Measurements from ENCODE around the gene UBXN6. TPM values are rescaled to one million over a fixed set of nuclear protein-coding genes. Genes with fewer than 3 reads are reported as not detected.

Gene UBXN6
- total and polyA plus RNA-seq, 7 donors, result 47.1 to 160 (median 96.3) TPM

DNA sequence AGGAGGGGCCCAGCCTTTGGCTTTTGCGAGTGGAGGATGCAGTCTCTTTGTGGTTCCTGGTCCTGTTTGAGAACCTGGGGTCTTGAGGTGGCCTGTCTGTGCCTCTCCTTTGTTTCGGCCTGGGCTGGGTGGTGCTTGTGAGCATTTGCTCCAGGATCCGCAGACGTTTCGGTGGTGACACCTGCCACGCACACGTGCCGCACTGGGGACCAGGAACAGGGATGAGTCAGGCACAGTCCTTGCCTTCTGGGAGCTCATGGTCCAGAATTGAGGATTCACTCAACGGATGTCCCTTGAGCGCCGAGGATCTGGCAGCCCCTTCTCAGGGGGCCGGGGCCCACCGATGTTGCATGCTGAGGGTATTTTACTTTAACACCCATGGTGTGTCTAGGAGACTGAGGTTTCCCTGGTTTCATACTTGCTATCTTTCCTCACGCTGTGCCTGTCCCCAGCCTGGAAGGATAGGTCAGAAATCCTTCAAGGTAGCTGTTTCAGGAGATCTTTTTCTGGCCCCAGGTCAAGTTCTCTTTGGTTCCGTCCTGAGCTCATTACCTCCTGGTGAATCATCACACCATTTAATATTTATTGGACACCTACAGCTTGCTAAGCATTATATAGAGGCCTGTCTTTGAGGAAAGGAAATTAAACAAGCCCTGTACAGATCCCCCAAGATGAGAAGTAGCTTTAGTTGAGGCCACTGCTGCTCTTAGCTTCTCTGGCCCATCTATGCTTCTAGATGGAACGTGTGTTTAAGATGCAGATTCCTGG, 19.6 kb upstream of the UBXN6 start:
- Histone ChIP-seq H3K9me3 (no peaks in the 10 kb centered on the region), H3K36me3 (peaks cover 6 to 58% (median 21%) of the 10 kb centered on the region in 4 donors), H3K27me3 (no peaks in the 10 kb centered on the region), H3K4me3 (no peak overlapping the region), H3K4me1 (peaks cover 0 to 27% (median 25%) of the 10 kb centered on the region in 4 donors), H3K27ac (no peak overlapping the region)
- WGBS, 2 donors, result 88 to 89% methylated on average over 16 of the region's 16 CpGs
- DNase-seq, result no peak
- intact Hi-C loops (cut with DNase I), result no loop called here
- TF ChIP-seq, protein P1, sequence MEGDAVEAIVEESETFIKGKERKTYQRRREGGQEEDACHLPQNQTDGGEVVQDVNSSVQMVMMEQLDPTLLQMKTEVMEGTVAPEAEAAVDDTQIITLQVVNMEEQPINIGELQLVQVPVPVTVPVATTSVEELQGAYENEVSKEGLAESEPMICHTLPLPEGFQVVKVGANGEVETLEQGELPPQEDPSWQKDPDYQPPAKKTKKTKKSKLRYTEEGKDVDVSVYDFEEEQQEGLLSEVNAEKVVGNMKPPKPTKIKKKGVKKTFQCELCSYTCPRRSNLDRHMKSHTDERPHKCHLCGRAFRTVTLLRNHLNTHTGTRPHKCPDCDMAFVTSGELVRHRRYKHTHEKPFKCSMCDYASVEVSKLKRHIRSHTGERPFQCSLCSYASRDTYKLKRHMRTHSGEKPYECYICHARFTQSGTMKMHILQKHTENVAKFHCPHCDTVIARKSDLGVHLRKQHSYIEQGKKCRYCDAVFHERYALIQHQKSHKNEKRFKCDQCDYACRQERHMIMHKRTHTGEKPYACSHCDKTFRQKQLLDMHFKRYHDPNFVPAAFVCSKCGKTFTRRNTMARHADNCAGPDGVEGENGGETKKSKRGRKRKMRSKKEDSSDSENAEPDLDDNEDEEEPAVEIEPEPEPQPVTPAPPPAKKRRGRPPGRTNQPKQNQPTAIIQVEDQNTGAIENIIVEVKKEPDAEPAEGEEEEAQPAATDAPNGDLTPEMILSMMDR (IDR thresholded peaks at IDR 0.05), result no peak
- TF ChIP-seq POLR2A (IDR thresholded peaks at IDR 0.05) (no peak), EP300 (IDR thresholded peaks at IDR 0.05) (no peak), POLR2AphosphoS5 (IDR thresholded peaks at IDR 0.05) (no peak)

DNA sequence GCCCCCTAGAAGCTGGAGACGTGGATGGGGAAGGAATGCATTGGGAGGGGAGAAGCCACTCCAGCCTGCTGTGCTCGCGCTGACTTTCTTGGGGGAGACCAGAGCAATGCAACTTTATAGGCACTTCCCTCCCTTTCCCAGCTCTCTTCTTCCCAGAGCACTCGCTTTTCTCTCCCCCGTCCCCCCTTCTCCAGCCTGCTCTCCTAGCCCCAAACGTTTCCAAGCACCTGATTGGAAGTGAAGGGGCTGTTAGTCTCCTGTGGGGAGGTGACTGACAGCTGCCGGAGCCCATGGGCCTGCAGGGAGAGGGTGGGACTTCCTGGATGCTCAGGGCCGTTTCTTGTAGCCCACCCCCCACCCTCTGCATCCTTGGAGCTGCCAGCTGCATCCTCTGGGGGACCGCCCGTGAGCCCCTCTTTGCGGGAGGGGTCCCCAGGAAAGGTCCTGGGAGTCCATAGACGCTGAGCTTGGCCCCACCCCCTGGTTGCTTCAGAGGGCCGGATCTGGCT, 17.0 kb upstream of the UBXN6 start:
- TF ChIP-seq POLR2A (IDR thresholded peaks at IDR 0.05) (no peak), POLR2AphosphoS5 (IDR thresholded peaks at IDR 0.05) (no peak), EP300 (IDR thresholded peaks at IDR 0.05) (no peak)
- TF ChIP-seq, protein P1 (IDR thresholded peaks at IDR 0.05), result no peak
- DNase-seq, result no peak
- peak overlapping the region in 3 of 4 donors; percentile 94 to 100 (median 99) for H3K4me3 ChIP-seq
- peaks cover 6 to 45% (median 17%) of the 10 kb centered on the region in 4 donors for H3K36me3 ChIP-seq
- 21 to 69% methylated on average over 13 of the region's 13 CpGs for WGBS, 2 donors
- no peaks in the 10 kb centered on the region for H3K27me3 ChIP-seq
- intact Hi-C loops (cut with DNase I), result loop anchor here (5.0 kb wide), 1 partner anchor 507 kb away; no protein-coding TSS in a partner anchor
- H3K9me3 ChIP-seq, result no peaks in the 10 kb centered on the region
- H3K4me1 ChIP-seq, result peaks cover 0 to 33% (median 27%) of the 10 kb centered on the region in 4 donors
- peak overlapping the region in 3 of 4 donors; percentile 83 to 95 (median 84) for H3K27ac ChIP-seq

DNA sequence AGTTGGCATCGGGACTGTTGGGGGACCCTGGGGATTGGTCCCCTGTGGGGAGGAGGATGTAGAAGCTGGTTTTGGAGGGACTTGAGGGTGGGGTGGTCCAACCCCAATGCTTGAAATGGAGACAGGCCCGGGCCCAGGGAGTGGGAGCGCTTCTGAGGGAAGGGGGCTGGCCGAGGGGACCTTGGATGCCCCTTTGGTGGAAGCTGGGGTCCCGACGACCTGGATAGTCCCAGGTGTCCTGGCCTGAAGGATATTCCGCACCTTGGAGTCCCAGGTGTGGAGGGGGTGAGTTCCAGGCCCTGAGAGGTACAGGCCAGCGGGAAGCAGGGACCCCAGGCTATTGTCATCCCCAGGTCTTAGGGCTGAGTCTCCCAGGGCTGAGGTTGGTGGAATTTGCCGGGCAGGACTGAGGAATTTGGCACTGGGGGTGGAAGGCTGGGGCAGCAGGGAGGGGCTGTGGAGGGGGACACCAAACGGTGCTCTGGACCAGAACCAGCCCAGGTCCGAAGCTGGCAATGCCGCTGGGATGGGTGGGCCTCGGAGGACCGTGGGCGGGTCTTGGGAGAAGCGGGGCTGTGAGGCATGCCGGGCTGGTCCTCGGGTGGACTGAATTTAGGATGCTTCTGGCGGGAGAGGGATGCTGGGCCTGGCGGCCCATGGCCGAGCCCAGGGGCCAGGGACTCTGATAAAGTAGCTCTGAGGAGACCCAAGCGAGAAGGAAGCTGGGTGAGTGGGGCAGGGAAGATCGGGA, 16.3 kb upstream of the UBXN6 start:
- peaks cover 0 to 33% (median 27%) of the 10 kb centered on the region in 4 donors for H3K4me1 ChIP-seq
- H3K36me3 ChIP-seq, result peaks cover 6 to 39% (median 14%) of the 10 kb centered on the region in 4 donors
- WGBS, 2 donors, result 36 to 75% methylated on average over 23 of the region's 23 CpGs
- H3K27ac ChIP-seq, result peak overlapping the region; percentile 14 to 95 (median 84)
- intact Hi-C loops (cut with DNase I), result loop anchor here (5.0 kb wide), 1 partner anchor 507 kb away; no protein-coding TSS in a partner anchor
- no peaks in the 10 kb centered on the region for H3K9me3 ChIP-seq
- no peak for DNase-seq
- H3K27me3 ChIP-seq, result no peaks in the 10 kb centered on the region
- peak overlapping the region in 3 of 4 donors; percentile 94 to 100 (median 99) for H3K4me3 ChIP-seq
- no peak for TF ChIP-seq EP300 (IDR thresholded peaks at IDR 0.05)
- TF ChIP-seq, protein P1 (IDR thresholded peaks at IDR 0.05), result no peak
- no peak for TF ChIP-seq POLR2AphosphoS5 (IDR thresholded peaks at IDR 0.05)
- no peak for TF ChIP-seq POLR2A (IDR thresholded peaks at IDR 0.05)

DNA sequence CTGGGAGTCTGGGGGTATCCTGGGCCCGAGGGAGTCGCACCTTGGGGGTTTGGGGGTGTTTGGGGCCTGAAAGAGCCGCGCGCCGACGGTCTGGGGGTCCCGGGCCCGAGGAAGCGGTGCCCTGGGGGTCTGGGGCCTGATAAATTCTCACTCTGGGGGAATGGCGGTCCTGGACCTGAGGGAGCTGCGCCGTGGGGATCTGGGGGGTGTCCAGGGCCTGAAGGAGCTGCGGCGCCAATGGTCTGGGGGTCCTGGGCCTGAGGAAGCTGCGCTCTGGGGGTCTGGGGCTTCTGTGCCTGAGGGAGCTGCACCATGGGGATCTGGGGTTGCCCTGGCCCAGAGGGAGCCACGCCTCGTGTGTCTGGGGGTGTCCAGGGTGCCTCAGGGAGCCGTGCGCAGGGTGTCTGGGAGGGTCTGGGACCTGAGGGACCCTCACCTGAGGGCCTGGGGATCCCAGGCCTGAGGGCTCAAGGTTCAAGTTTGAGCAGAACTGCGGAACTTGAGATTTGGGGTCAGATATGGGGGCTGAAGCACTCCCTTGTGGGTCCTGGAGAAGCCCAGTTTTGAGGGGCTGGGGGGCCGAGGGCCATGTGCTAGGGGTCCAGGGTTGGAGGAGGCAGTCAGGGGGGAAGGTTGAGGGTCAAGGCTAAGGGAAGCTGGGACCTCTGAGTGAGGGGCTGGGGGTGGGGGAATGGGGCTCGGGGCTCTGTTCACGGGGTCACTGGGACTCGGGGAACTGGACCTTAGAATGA, 15.6 kb upstream of the UBXN6 start:
- peak overlapping the region in 3 of 4 donors; percentile 83 to 95 (median 84) for H3K27ac ChIP-seq
- 29 to 32% methylated on average over 25 of the region's 25 CpGs for WGBS, 2 donors
- H3K4me3 ChIP-seq, result peak overlapping the region; percentile 88 to 100 (median 96)
- no peaks in the 10 kb centered on the region for H3K27me3 ChIP-seq
- H3K9me3 ChIP-seq, result no peaks in the 10 kb centered on the region
- H3K4me1 ChIP-seq, result peaks cover 0 to 33% (median 27%) of the 10 kb centered on the region in 4 donors
- intact Hi-C loops (cut with DNase I), result loop anchor here (5.0 kb wide), 1 partner anchor 506 kb away; no protein-coding TSS in a partner anchor
- peaks cover 6 to 31% (median 14%) of the 10 kb centered on the region in 4 donors for H3K36me3 ChIP-seq
- no peak for DNase-seq
- TF ChIP-seq, protein P1 (IDR thresholded peaks at IDR 0.05), result no peak
- TF ChIP-seq POLR2A (IDR thresholded peaks at IDR 0.05), result no peak
- TF ChIP-seq POLR2AphosphoS5 (IDR thresholded peaks at IDR 0.05), result no peak
- TF ChIP-seq EP300 (IDR thresholded peaks at IDR 0.05), result no peak
